GM19468 (cell line): ENCODE measurements around the gene VPS8.

Experiments used
- ATAC-seq: cut with Tn5 transposase; IDR thresholded peaks from one replicate; pipeline ENCODE4 v1.9.1; 2021; ENCODE audit warnings: mild to moderate bottlenecking, moderate library complexity, moderate number of reproducible peaks; ENCODE audit not compliant: unreplicated experiment; ENCODE audit errors: extremely low read depth

Gene VPS8

DNA sequence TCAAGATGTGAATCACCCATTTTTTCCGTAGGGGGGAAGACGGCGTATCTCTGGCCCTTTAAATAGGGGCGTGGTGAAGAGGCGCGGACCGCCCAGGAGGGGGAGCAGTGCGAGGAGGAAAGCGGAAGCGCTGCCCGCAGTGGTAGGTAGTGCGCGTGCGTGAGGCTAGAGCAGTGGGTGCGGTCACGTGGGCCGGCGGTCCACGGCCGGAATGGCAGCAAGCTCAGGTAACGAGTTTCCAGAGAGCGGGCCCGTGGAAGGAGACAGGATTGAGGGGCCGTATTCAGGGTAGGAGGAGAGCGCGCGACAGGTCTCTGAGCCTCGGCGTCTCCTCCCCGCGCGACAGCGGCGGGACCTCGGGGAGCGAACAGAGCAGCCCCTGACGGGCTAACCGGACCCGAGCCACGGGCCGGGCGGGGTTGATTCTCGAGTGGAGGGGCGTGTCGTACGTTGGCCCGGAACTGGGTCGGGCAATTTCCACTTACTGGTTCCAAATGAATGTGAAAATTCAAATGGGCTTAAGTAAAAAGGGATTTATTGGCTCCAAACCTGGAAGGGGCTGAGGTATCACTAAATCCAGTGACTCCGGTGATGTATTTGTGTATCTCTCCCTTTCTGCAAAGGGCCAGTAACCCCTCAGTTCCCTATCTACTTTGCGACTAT, at the start of gene VPS8:
Gene VPS8 (plus strand): TSS at position 168 of the 663 bp plus-strand sequence. CDS start 12,467 bp downstream, outside the sequence.
- peak; percentile 79 for ATAC-seq

- no peak for ATAC-seq
Measured at GRCh38 chr3:184764191-184764590, 47.8 kb upstream of the VPS8 start.

DNA sequence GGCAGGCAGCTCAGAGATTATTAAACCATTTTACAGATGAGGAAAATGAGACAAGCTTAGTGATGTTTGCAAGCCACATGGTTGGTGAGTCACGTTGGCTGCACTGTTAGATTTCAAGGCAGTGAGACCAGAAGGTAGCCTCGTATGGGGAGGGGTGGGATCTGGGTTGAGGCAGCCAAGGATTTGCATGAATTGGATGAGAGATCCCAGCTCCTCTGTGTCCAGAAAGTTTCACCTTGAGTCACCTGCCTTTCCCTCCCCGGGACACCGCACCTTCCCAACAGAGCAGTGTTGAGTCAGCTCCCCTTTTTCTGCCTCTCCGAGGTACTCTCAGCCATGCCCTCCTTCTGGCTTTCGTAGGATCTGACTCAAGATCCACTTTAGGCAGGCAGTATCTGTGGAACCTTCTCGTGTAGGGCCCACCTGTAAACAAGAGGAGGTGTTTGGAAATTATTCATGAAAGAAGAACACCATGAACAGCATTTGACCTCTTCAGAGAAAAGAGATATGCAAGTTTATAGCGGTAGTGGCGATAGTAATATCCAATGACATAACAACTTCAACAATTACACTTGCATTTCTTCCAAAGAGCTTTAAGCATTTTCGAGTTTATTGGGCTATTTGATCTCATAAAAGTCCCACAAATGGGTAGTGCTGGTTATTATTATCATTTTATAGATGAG, 46.8 kb upstream of the VPS8 start:
- no peak for ATAC-seq

DNA sequence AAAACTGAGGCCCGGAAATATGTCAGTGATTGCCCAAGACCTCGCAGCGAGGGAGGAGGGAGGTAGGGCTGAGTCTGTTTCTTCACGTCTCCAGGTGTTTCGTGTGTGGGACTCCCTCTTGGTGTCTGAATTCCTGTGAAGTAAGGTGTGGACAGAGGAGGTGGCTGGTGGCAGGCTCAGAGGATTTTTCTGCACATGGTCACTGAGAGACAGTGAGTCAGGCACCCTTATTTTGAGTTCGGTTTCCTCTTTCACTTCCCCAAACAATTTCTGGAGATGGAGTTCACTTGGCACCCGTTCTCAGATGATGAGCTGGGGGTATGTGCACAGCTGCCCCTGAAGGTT, 46.3 kb upstream of the VPS8 start:
- ATAC-seq, result no peak

- ATAC-seq, result no peak
Measured at GRCh38 chr3:184766555-184767261, 45.3 kb upstream of the VPS8 start.

DNA sequence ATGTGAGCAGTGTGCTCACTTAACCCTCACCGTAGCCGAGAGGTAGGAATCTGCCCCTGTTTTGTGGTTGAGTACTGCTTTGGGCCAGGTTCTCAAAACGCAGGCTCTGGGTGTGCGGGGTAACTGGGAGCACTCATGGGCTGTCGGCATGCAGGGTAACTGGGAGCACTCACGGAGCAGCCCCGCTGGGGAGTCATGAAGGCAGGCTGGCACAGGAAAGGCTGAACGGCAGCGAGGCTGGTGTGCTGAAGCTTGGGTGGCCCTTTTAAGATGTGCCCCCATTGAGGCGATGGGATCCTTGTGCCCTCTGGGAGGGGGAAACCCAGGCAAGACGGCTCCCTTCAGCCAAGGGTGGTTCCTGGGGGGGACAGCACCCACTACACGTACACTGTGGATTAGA, 44.6 kb upstream of the VPS8 start:
- ATAC-seq, result no peak

- ATAC-seq, result no peak
Measured at GRCh38 chr3:184769382-184770170, 42.4 kb upstream of the VPS8 start.

DNA sequence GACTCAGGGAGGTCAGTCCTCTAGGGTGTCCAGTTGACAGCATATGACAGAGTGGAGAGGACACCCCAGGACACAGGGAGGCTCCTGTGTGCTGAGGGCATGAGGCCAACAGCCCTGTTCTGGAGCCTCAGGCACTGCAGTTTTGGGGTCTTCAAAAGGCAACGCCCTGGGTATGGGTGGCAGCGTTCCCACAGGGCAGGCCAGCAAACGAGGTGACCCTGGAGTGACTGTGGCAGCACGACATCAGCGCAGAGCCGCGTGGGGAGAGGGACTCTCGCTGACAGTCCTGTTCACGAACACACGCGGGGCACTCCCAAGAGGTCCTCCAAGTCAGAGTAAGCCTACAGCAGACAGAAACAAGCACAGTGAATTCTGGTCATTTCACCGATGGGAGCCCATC, 41.4 kb upstream of the VPS8 start:
- ATAC-seq, result no peak

GRCh38 chr3:184771301-184772127, 40.5 kb upstream of the VPS8 start:
- no peak for ATAC-seq

- no peak for ATAC-seq
Measured at GRCh38 chr3:184772667-184773272, 39.2 kb upstream of the VPS8 start.

DNA sequence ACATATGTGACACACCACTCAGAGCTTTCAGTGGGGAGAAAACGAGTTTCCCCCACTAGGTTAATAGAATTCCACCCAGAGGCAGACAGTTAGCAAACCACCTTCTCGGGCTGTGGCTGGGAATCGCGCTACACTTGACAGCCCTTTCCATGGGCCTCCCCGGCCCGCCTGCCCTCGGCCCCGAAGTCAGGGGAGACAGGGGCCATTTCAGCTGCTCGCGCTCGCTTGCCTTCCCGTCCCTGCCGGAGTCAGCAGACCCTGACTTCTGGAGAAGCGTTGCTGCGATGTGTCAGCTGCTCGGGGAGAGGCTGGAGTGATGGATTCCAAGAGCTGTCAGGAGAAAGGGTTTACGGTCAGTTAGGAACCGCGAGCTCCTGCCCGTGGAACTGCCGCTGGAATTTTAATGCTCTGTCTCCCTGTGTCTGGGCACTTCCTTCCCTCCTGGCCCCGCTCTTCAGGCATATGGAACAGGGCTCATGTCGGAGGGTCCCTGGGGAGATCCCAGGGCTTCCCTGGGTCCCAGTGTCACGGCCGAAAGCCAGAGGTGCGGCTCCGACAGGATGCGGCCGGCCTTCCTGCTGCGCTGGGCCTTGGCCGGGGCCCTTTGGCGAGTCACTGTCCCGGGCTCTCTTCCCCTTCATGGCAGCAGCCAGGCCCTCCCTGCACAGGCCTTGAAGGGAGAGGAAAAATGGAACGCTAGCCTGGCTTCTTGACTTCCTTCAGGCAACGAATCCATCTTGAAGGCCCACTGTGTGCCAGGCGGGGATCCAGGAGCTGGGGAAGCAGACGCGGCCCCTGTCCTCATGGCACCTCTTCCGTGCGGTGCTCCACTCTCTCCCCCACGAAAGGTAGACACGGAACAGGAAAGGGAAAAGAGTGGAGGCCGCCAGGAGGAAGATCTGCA, 38.4 kb upstream of the VPS8 start:
- no peak for ATAC-seq

- ATAC-seq, result no peak
Measured at GRCh38 chr3:184776916-184777315, 35.0 kb upstream of the VPS8 start.

GRCh38 chr3:184777566-184778356, 34.2 kb upstream of the VPS8 start:
- ATAC-seq, result peak; percentile 58

DNA sequence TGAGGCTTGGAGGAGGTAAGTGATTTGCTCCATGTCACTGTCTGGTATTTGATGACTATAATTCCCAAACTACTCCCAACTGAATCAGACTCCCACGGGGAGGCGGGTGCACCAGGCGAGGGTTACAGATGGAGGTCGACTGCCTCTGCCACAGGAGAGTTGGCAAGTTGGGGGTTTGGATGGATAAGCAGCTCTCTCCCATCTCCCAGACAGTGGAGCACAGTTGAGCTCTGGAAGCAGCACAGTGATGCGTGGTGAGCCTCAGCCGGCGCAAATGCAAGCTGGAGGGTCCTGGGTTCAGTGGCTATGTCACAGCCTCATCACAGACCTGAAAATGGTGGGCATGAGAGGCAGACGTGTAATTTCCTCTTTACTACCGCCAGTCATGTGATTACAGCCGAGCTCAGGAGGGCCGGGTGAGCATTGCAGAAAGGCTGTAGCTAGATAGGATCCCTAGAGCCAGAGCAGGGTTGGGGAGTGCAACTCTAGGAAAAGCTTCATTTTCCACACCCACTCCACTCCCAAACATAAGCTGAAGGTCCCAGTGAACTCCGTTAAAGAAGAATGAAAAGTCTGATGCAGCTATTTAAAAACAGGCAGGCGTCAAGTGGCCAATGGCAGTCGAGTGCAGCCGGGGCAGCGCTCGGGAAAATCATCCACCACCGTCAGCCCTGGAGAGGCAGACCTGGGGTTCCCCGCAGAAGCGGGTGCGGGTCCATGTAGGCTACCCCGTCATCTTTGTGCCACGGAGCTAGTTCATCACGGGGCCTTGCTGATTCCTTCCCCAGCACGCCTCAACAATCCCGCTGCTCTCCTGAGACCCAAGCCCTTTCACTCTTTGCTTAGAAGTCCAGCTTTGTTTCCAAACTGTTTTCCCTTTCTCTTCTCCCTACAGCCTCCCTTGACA, 33.3 kb upstream of the VPS8 start:
- ATAC-seq, result no peak

GRCh38 chr3:184780981-184781515, 30.9 kb upstream of the VPS8 start:
- ATAC-seq, result no peak

GRCh38 chr3:184781801-184782200, 30.2 kb upstream of the VPS8 start:
- ATAC-seq, result no peak
